H1 (cell line): ENCODE data around the gene CCDC195. TPM values are rescaled to one million over a fixed set of nuclear protein-coding genes. Genes with fewer than 3 reads are reported as not detected.

Source experiments
- CTCF ChIA-PET: fragments of 300-600 bp; sonication (Branson Sonifier 250); formaldehyde crosslinking; loops from one replicate; lab custom pipeline; 2021; ENCODE audit not compliant: partially characterized antibody; lab: Charles Lee
- POLR2A ChIA-PET: fragments of 300-600 bp; sonication (Branson Sonifier 250); formaldehyde crosslinking; loops from one replicate; lab custom pipeline; 2021; ENCODE audit warnings: inconsistent platforms; ENCODE audit not compliant: partially characterized antibody; lab: Charles Lee
- DNase-seq, 2 experiments: peaks; one replicate each; pipeline versions ENCODE4 v3.0.0 to v3.0.0-alpha.2; 2010 to 2022; ENCODE audit warnings: low spot score in 2 of 2, low read depth in 1 of 2, mixed read lengths in 1 of 2
- FAIRE-seq: peaks from 2 replicates; lab custom pipeline; 2011; peaks lifted over from hg19 to GRCh38; lab: Jason Lieb, UNC
- H2AFZ ChIP-seq: 2 replicates; pipeline ENCODE4 v1.8.1; 2012; ENCODE audit warnings: low read length, inconsistent platforms
- H2AK5ac ChIP-seq: 2 replicates; pipeline ENCODE4 v1.6.1; 2013; ENCODE audit warnings: low read depth, low read length
- H2BK120ac ChIP-seq: replicated peaks from 2 replicates; pipeline ENCODE3; 2013; ENCODE audit warnings: low read depth, low read length, inconsistent platforms
- H2BK12ac ChIP-seq: 2 replicates; pipeline ENCODE4 v1.6.1; 2013; ENCODE audit warnings: low read depth, low read length
- H2BK15ac ChIP-seq: 2 replicates; pipeline ENCODE4 v1.6.1; 2013; ENCODE audit warnings: low read length
- H2BK20ac ChIP-seq: 2 replicates; pipeline ENCODE4 v1.6.1; 2013; ENCODE audit warnings: low read length
- H2BK5ac ChIP-seq: 2 replicates; pipeline ENCODE4 v1.6.1; 2013; ENCODE audit warnings: low read depth, low read length
- H3K14ac ChIP-seq: 2 replicates; pipeline ENCODE4 v1.6.1; 2013; ENCODE audit warnings: inconsistent platforms; ENCODE audit not compliant: insufficient read length
- H3K18ac ChIP-seq: 2 replicates; pipeline ENCODE4 v1.6.1; 2013; ENCODE audit warnings: low read length; ENCODE audit errors: extremely low read depth
- H3K23ac ChIP-seq: 2 replicates; pipeline ENCODE4 v1.6.1; 2013; ENCODE audit warnings: inconsistent platforms; ENCODE audit not compliant: insufficient read length
- H3K23me2 ChIP-seq: 2 replicates; pipeline ENCODE4 v1.6.1; 2013; ENCODE audit warnings: low read depth, low read length
- H3K27ac ChIP-seq: 2 replicates; pipeline ENCODE4 v1.6.1; 2011; ENCODE audit warnings: low read depth, low read length, inconsistent platforms
- H3K27me3 ChIP-seq, 4 experiments: replicated peaks in 1 of 4; 1 replicate in 1 of 4; 2 replicates in 3 of 4; pipeline versions ENCODE4 v1.6.1 to v1.8.1; 2011 to 2013; ENCODE audit warnings: low read length in 3 of 4, mild to moderate bottlenecking in 3 of 4, inconsistent platforms in 2 of 4, mixed read lengths in 2 of 4, moderate library complexity in 1 of 4; ENCODE audit not compliant: control insufficient read depth in 3 of 4, insufficient read depth in 3 of 4; ENCODE audit errors: extremely low read depth in 1 of 4
- H3K36me3 ChIP-seq, 4 experiments: 2 replicates each; pipeline versions ENCODE4 v1.6.1 to v1.8.1; 2011 to 2013; ENCODE audit warnings: mild to moderate bottlenecking in 4 of 4, low read length in 3 of 4, moderate library complexity in 2 of 4, control low read depth in 1 of 4, inconsistent platforms in 1 of 4; ENCODE audit not compliant: insufficient read depth in 4 of 4, control insufficient read depth in 2 of 4
- H3K4ac ChIP-seq: replicated peaks from 2 replicates; pipeline ENCODE3; 2013; ENCODE audit warnings: low read length, low read depth, mixed read lengths, inconsistent platforms; ENCODE audit not compliant: insufficient read length
- H3K4me1 ChIP-seq, 4 experiments: replicated peaks in 1 of 4; 1 replicate in 1 of 4; 2 replicates in 3 of 4; pipeline versions ENCODE4 v1.6.1 to v1.8.1; 2011 to 2013; ENCODE audit warnings: low read length in 3 of 4, inconsistent platforms in 2 of 4, mixed read lengths in 1 of 4; ENCODE audit not compliant: insufficient read depth in 4 of 4, control insufficient read depth in 3 of 4
- H3K4me2 ChIP-seq, 2 experiments: 2 replicates each; pipeline versions ENCODE4 v1.6.1 to v1.8.1; 2011 to 2013; ENCODE audit warnings: low read depth in 2 of 2, low read length in 2 of 2, control low read depth in 1 of 2, inconsistent platforms in 1 of 2, mild to moderate bottlenecking in 1 of 2; ENCODE audit not compliant: insufficient read depth in 1 of 2
- H3K4me3 ChIP-seq, 4 experiments: fragments of 200-600, 300-600 bp in 1 of 4; sonication (generic), shearing (Covaris generic), sonication (Bioruptor Twin) in 1 of 4; 2 replicates each; pipeline versions ENCODE4 v1.5.1 to v1.8.1; 2011 to 2016; ENCODE audit warnings: low read length in 4 of 4, low read depth in 3 of 4, control low read depth in 2 of 4, inconsistent platforms in 2 of 4, mild to moderate bottlenecking in 2 of 4, mixed read lengths in 1 of 4, moderate library complexity in 1 of 4; ENCODE audit not compliant: insufficient read depth in 2 of 4; ENCODE audit errors: extremely low read depth in 1 of 4
- H3K56ac ChIP-seq: replicated peaks from 2 replicates; pipeline ENCODE3; 2013; ENCODE audit warnings: low read depth, mild to moderate bottlenecking, mixed read lengths, low read length, inconsistent platforms; ENCODE audit not compliant: insufficient read length
- H3K79me1 ChIP-seq: 2 replicates; pipeline ENCODE4 v1.6.1; 2013; ENCODE audit warnings: low read depth, low read length, control low read depth
- H3K79me2 ChIP-seq, 2 experiments: 2 replicates each; pipeline versions ENCODE4 v1.6.1 to v1.8.1; 2012 to 2013; ENCODE audit warnings: low read length in 2 of 2, mild to moderate bottlenecking in 2 of 2, inconsistent platforms in 1 of 2; ENCODE audit not compliant: insufficient read depth in 2 of 2, control insufficient read depth in 1 of 2
- H3K9ac ChIP-seq, 4 experiments: replicated peaks in 1 of 4; 1 replicate in 1 of 4; 2 replicates in 3 of 4; pipeline versions ENCODE4 v1.6.1 to v1.8.1; 2011 to 2013; ENCODE audit warnings: low read depth in 3 of 4, low read length in 3 of 4, control low read depth in 2 of 4, mild to moderate bottlenecking in 2 of 4, moderate library complexity in 2 of 4, inconsistent platforms in 1 of 4; ENCODE audit errors: extremely low read depth in 1 of 4
- H3K9me3 ChIP-seq, 2 experiments: 2 replicates each; pipeline versions ENCODE4 v1.6.1 to v1.8.1; 2012 to 2013; ENCODE audit warnings: mild to moderate bottlenecking in 2 of 2, moderate library complexity in 2 of 2, control low read depth in 1 of 2, inconsistent platforms in 1 of 2, low read depth in 1 of 2, low read length in 1 of 2, mixed read lengths in 1 of 2; ENCODE audit not compliant: insufficient read depth in 2 of 2
- H4K20me1 ChIP-seq, 2 experiments: replicated peaks in 1 of 2; 2 replicates each; pipeline versions ENCODE3 to v1.8.1; 2011 to 2013; ENCODE audit warnings: inconsistent platforms in 2 of 2, low read length in 2 of 2, mild to moderate bottlenecking in 1 of 2; ENCODE audit not compliant: insufficient read depth in 2 of 2, control insufficient read depth in 1 of 2
- H4K5ac ChIP-seq: 2 replicates; pipeline ENCODE4 v1.6.1; 2013; ENCODE audit warnings: low read length, low read depth, mixed read lengths, inconsistent platforms; ENCODE audit not compliant: insufficient read length
- H4K8ac ChIP-seq: 2 replicates; pipeline ENCODE4 v1.8.0; 2013; ENCODE audit warnings: mild to moderate bottlenecking, moderate library complexity, low read length, inconsistent platforms; ENCODE audit not compliant: insufficient read depth; ENCODE audit errors: extremely low read depth
- H4K91ac ChIP-seq: replicated peaks from 2 replicates; pipeline ENCODE3; 2013; ENCODE audit warnings: low read length, mixed read lengths, inconsistent platforms; ENCODE audit not compliant: insufficient read length
- MAFK ChIP-seq: IDR thresholded peaks from 2 replicates; pipeline ENCODE4 v1.6.1; 2012; ENCODE audit warnings: low read depth, mild to moderate bottlenecking, improper control_type of control experiment, low read length
- WGBS, 2 experiments: shearing (Covaris generic) in 1 of 2; methylation state at CpG; one replicate each; pipeline versions ENCODE4 v1.1.6 to v1.1.7; 2013 to 2015; ENCODE audit warnings: low lambda C conversion rate in 2 of 2, mixed read lengths in 2 of 2, inconsistent platforms in 1 of 2, low coverage in 1 of 2, missing lambda C conversion rate in 1 of 2; ENCODE audit not compliant: insufficient replicate concordance in 2 of 2, insufficient coverage in 1 of 2, insufficient read length in 1 of 2; ENCODE audit errors: extremely low coverage in 1 of 2, missing lambda C conversion rate in 1 of 2; 5-methylcytosine and 5-hydroxymethylcytosine counted together
- polyA plus RNA-seq, 7 experiments: library from polyadenylated mRNA; depleted of rRNA in 3 of 7; stranded (reverse) in 5 of 7; unstranded in 2 of 7; fragments of >200 nt in 5 of 7; fragments of 200-250 nt in 2 of 7; gene quantifications; 1 replicate in 5 of 7; 2 replicates in 1 of 7; 4 replicates in 1 of 7; pipeline versions ENCODE4 v1.2.1 to v1.2.3, GENCODE V29; 2011 to 2013; ENCODE audit warnings: missing spikeins in 2 of 7, mixed read lengths in 2 of 7
- total RNA-seq: library from RNA; stranded (reverse); fragmentation: NEBNext Ultra II Directional; extraction: Animal tissue kit (Norgen Biotek cat#: 25700); gene quantifications from 2 replicates; pipeline ENCODE4 v1.2.1, GENCODE V29; 2021

The CCDC195 gene
- total and polyA plus RNA-seq, 2 of the 8 experiments (the other 6 are each of a cell fraction or from before 2014, with no cell fraction given), result not detected

DNA sequence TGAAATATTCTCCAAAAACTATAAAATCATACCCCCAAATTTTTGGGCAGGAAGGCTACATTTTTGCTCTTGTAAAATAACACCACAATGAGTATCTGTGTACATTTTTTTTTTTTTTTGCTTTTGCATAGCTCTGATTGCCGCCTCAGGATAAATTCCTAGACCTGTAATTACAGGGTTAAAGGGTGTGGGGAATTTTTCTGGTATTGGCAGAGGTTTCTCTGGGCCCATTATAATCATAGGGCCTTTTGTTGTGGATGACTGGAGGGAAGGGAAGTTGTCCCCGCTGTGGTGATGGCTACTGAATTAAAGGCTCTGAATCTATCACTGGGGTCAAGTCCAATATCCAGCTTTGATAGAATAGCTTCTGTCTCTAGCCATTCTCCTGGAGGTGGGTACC lies 26.6 kb downstream of the CCDC195 start:
- Histone ChIP-seq H3K4me3 (no peak overlapping the region), H3K27ac (no peak overlapping the region), H3K27me3 (peaks cover 0 to 1% (median 0%) of the 10 kb centered on the region in 4 experiments; a peak in 1 of 7 replicates), H4K5ac (no peak overlapping the region), H2BK120ac (no peak overlapping the region), H3K18ac (no peak overlapping the region), H4K20me1 (no peaks in the 10 kb centered on the region), H3K14ac (no peak overlapping the region), H3K4me1 (no peaks in the 10 kb centered on the region), H3K56ac (no peak overlapping the region), H2BK5ac (no peak overlapping the region), H3K9me3 (no peaks in the 10 kb centered on the region), H3K4ac (no peak overlapping the region), H3K4me2 (no peak overlapping the region), H2BK12ac (no peak overlapping the region), H3K79me1 (no peaks in the 10 kb centered on the region), H3K23ac (no peak overlapping the region), H2BK20ac (no peak overlapping the region), H3K79me2 (no peaks in the 10 kb centered on the region), H2AFZ (no peak overlapping the region), H4K91ac (no peak overlapping the region), H3K9ac (no peak overlapping the region), H3K23me2 (no peaks in the 10 kb centered on the region), H2BK15ac (no peak overlapping the region), H4K8ac (no peak overlapping the region), H3K36me3 (no peaks in the 10 kb centered on the region), H2AK5ac (no peak overlapping the region)
- POLR2A ChIA-PET, result no interaction called here
- TF ChIP-seq MAFK, result no peak
- DNase-seq (no peak), FAIRE-seq (no peak)
- CTCF ChIA-PET, result interaction anchor here (0.9 to 1.7 kb wide), 2 partner anchors 13 to 43 kb away, joined by 3 to 4 read pairs; no protein-coding TSS in a partner anchor
- WGBS, 2 experiments, result 88% methylated on average over 2 of the region's 2 CpGs; no CpG with 5 or more reads in 1 of the 2 experiments
